ENCODE measurements around the gene DIP2C.

DIP2C gene

DNA sequence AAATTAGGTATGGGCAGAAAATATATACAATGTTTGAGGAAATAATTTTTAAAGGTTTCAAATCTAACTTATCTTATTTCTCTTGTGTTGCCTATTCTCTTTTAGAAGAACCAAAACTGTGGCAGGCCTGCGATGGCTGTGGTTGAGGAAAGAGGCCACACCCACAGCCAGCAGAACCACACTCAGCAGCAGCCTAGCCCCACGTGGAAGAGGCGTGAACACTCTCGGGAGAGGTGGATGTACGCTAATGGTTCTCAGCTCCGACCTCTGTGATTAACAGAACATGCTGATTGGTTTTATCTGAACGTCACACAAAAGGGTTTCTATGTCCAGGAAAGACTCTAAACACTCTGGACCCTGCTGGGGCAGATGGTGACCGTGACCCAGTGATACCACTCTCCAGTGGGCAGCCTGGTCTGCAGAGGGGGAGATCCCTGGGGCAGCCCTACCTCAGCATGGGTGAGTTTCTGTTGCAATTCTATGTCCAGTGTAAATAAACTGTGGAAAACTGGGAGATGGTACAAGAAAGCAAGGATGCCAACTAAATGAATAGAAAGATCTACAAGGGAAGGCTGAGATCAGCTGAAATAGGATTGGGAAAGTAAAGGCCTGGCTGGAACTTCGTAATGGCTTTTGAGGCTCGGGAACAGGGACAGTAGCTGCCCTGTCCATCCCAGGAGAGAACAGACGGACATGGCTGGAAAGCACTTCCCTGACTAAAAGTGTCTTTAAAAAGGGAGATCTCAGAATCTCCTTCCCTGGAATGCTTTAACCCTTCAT lies 26.6 kb downstream of the DIP2C start:
- no peak overlapping the region for H3K14ac ChIP-seq (ENCODE audit: low read length)
- no CpG with 5 or more reads among the region's 11 CpGs for WGBS (ENCODE audit: extremely low coverage, insufficient coverage, insufficient read length)
- H3K4me3 ChIP-seq (ENCODE audit: low read depth, low read length), result no peak overlapping the region
- H3K36me3 ChIP-seq (ENCODE audit: control insufficient read depth in 1 of 2, insufficient read depth in 2 of 2, low read length in 2 of 2), result no peaks in the 10 kb centered on the region
- H3K27me3 ChIP-seq (ENCODE audit: insufficient read depth, low read length), result no peaks in the 10 kb centered on the region
- no peak for DNase-seq
- no peak overlapping the region for H2BK12ac ChIP-seq (ENCODE audit: low read length)
- H3K9ac ChIP-seq (ENCODE audit: low read length), result no peak overlapping the region
- H2AFZ ChIP-seq (ENCODE audit: insufficient read depth, low read length, poor library complexity), result no peak overlapping the region
- no peaks in the 10 kb centered on the region for H3K79me2 ChIP-seq (ENCODE audit: control insufficient read depth, insufficient read depth, low read length, poor library complexity)
- no peak overlapping the region for H2BK5ac ChIP-seq (ENCODE audit: low read depth, low read length, poor library complexity)
- no peak overlapping the region for H4K91ac ChIP-seq (ENCODE audit: low read depth, low read length)
- no peak overlapping the region for H2AK5ac ChIP-seq (ENCODE audit: low read length)
- no peak overlapping the region for H4K12ac ChIP-seq (ENCODE audit: low read depth, low read length)
- H3K9me3 ChIP-seq (ENCODE audit: insufficient read depth, low read depth, low read length), result peaks cover 2% of the 10 kb centered on the region
- no peak overlapping the region for H3K27ac ChIP-seq (ENCODE audit: low read depth, low read length)
- H3K23ac ChIP-seq (ENCODE audit: low read length), result no peak overlapping the region
- H3K79me1 ChIP-seq (ENCODE audit: low read length), result no peaks in the 10 kb centered on the region
- H3K4me2 ChIP-seq (ENCODE audit: low read length), result no peak overlapping the region
- H3K4me1 ChIP-seq (ENCODE audit: control insufficient read depth in 1 of 2, insufficient read depth in 2 of 2, low read length in 2 of 2), result no peaks in the 10 kb centered on the region
- H4K8ac ChIP-seq (ENCODE audit: low read depth, low read length), result no peak overlapping the region
- H3K18ac ChIP-seq (ENCODE audit: low read length), result no peak overlapping the region
- H2BK120ac ChIP-seq (ENCODE audit: insufficient read depth, low read length, poor library complexity), result no peak overlapping the region
- H3K4ac ChIP-seq (ENCODE audit: low read depth, low read length), result no peak overlapping the region

DNA sequence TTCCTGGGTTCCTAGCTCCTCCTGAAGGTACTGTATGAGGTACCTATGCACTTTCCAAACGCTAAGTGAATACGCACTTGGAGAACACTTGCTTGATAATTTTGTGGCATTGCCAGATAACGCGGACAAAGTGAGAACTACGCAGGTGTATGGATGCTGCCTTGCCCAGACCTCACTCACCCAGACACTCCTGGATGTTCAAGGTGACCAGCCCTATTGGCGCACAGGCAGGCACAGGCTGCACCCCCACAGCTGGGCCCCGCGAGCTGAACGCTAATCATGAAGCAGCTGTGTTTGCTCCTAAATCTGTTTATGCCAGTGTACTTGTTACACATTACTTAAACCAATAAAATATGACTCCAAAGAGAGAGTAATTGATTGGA lies 27.3 kb downstream of the DIP2C start:
- H2BK5ac ChIP-seq (ENCODE audit: low read depth, low read length, poor library complexity), result no peak overlapping the region
- H2BK120ac ChIP-seq (ENCODE audit: insufficient read depth, low read length, poor library complexity), result no peak overlapping the region
- no peaks in the 10 kb centered on the region for H3K27me3 ChIP-seq (ENCODE audit: insufficient read depth, low read length)
- peaks cover 1% of the 10 kb centered on the region for H3K9me3 ChIP-seq (ENCODE audit: insufficient read depth, low read depth, low read length)
- no peak overlapping the region for H2AK5ac ChIP-seq (ENCODE audit: low read length)
- no peak overlapping the region for H3K18ac ChIP-seq (ENCODE audit: low read length)
- no peak overlapping the region for H3K23ac ChIP-seq (ENCODE audit: low read length)
- WGBS (ENCODE audit: extremely low coverage, insufficient coverage, insufficient read length), result no CpG with 5 or more reads among the region's 9 CpGs
- no peak overlapping the region for H4K12ac ChIP-seq (ENCODE audit: low read depth, low read length)
- H3K4me2 ChIP-seq (ENCODE audit: low read length), result no peak overlapping the region
- no peak overlapping the region for H3K27ac ChIP-seq (ENCODE audit: low read depth, low read length)
- H3K4me3 ChIP-seq (ENCODE audit: low read depth, low read length), result no peak overlapping the region
- no peak for DNase-seq
- H3K79me1 ChIP-seq (ENCODE audit: low read length), result no peaks in the 10 kb centered on the region
- no peak overlapping the region for H4K8ac ChIP-seq (ENCODE audit: low read depth, low read length)
- no peak overlapping the region for H4K91ac ChIP-seq (ENCODE audit: low read depth, low read length)
- H3K4me1 ChIP-seq (ENCODE audit: control insufficient read depth in 1 of 2, insufficient read depth in 2 of 2, low read length in 2 of 2), result no peaks in the 10 kb centered on the region
- H3K9ac ChIP-seq (ENCODE audit: low read length), result no peak overlapping the region
- no peak overlapping the region for H3K14ac ChIP-seq (ENCODE audit: low read length)
- H2AFZ ChIP-seq (ENCODE audit: insufficient read depth, low read length, poor library complexity), result no peak overlapping the region
- no peak overlapping the region for H3K4ac ChIP-seq (ENCODE audit: low read depth, low read length)
- H2BK12ac ChIP-seq (ENCODE audit: low read length), result no peak overlapping the region
- H3K79me2 ChIP-seq (ENCODE audit: control insufficient read depth, insufficient read depth, low read length, poor library complexity), result no peaks in the 10 kb centered on the region
- H3K36me3 ChIP-seq (ENCODE audit: control insufficient read depth in 1 of 2, insufficient read depth in 2 of 2, low read length in 2 of 2), result no peaks in the 10 kb centered on the region

GRCh38 chr10:661597-662222 lies 27.8 kb downstream of the DIP2C start:
- Histone ChIP-seq H2AK5ac (ENCODE audit: low read length) (no peak overlapping the region), H3K36me3 (ENCODE audit: control insufficient read depth in 1 of 2, insufficient read depth in 2 of 2, low read length in 2 of 2) (no peaks in the 10 kb centered on the region), H4K91ac (ENCODE audit: low read depth, low read length) (no peak overlapping the region), H3K18ac (ENCODE audit: low read length) (no peak overlapping the region), H4K8ac (ENCODE audit: low read depth, low read length) (no peak overlapping the region), H3K4me1 (ENCODE audit: control insufficient read depth in 1 of 2, insufficient read depth in 2 of 2, low read length in 2 of 2) (no peaks in the 10 kb centered on the region), H2BK120ac (ENCODE audit: insufficient read depth, low read length, poor library complexity) (no peak overlapping the region), H3K9me3 (ENCODE audit: insufficient read depth, low read depth, low read length) (no peaks in the 10 kb centered on the region), H3K4me3 (ENCODE audit: low read depth, low read length) (no peak overlapping the region), H2BK12ac (ENCODE audit: low read length) (no peak overlapping the region), H3K79me2 (ENCODE audit: control insufficient read depth, insufficient read depth, low read length, poor library complexity) (no peaks in the 10 kb centered on the region), H3K4ac (ENCODE audit: low read depth, low read length) (no peak overlapping the region), H2AFZ (ENCODE audit: insufficient read depth, low read length, poor library complexity) (no peak overlapping the region), H3K23ac (ENCODE audit: low read length) (no peak overlapping the region), H3K14ac (ENCODE audit: low read length) (no peak overlapping the region), H3K27ac (ENCODE audit: low read depth, low read length) (no peak overlapping the region), H3K9ac (ENCODE audit: low read length) (no peak overlapping the region), H4K12ac (ENCODE audit: low read depth, low read length) (no peak overlapping the region), H2BK5ac (ENCODE audit: low read depth, low read length, poor library complexity) (no peak overlapping the region), H3K27me3 (ENCODE audit: insufficient read depth, low read length) (no peaks in the 10 kb centered on the region), H3K79me1 (ENCODE audit: low read length) (no peaks in the 10 kb centered on the region), H3K4me2 (ENCODE audit: low read length) (no peak overlapping the region)
- no CpG with 5 or more reads among the region's 16 CpGs for WGBS (ENCODE audit: extremely low coverage, insufficient coverage, insufficient read length)
- DNase-seq, result no peak

GRCh38 chr10:660970-661596 lies 28.4 kb downstream of the DIP2C start:
- no peak overlapping the region for H3K4me3 ChIP-seq (ENCODE audit: low read depth, low read length)
- no peak for DNase-seq
- H3K27ac ChIP-seq (ENCODE audit: low read depth, low read length), result no peak overlapping the region
- no peak overlapping the region for H2BK12ac ChIP-seq (ENCODE audit: low read length)
- no peak overlapping the region for H4K91ac ChIP-seq (ENCODE audit: low read depth, low read length)
- H4K8ac ChIP-seq (ENCODE audit: low read depth, low read length), result no peak overlapping the region
- peak overlapping the region; percentile 48 for H3K18ac ChIP-seq (ENCODE audit: low read length)
- no peak overlapping the region for H3K14ac ChIP-seq (ENCODE audit: low read length)
- H3K4me1 ChIP-seq (ENCODE audit: control insufficient read depth in 1 of 2, insufficient read depth in 2 of 2, low read length in 2 of 2), result no peaks in the 10 kb centered on the region
- no peak overlapping the region for H2BK5ac ChIP-seq (ENCODE audit: low read depth, low read length, poor library complexity)
- H3K4ac ChIP-seq (ENCODE audit: low read depth, low read length), result no peak overlapping the region
- H3K9me3 ChIP-seq (ENCODE audit: insufficient read depth, low read depth, low read length), result no peaks in the 10 kb centered on the region
- no peak overlapping the region for H2BK120ac ChIP-seq (ENCODE audit: insufficient read depth, low read length, poor library complexity)
- no peak overlapping the region for H2AFZ ChIP-seq (ENCODE audit: insufficient read depth, low read length, poor library complexity)
- H3K79me1 ChIP-seq (ENCODE audit: low read length), result no peaks in the 10 kb centered on the region
- H3K36me3 ChIP-seq (ENCODE audit: control insufficient read depth in 1 of 2, insufficient read depth in 2 of 2, low read length in 2 of 2), result no peaks in the 10 kb centered on the region
- WGBS (ENCODE audit: extremely low coverage, insufficient coverage, insufficient read length), result no CpG with 5 or more reads among the region's 14 CpGs
- H3K4me2 ChIP-seq (ENCODE audit: low read length), result no peak overlapping the region
- no peaks in the 10 kb centered on the region for H3K27me3 ChIP-seq (ENCODE audit: insufficient read depth, low read length)
- H3K23ac ChIP-seq (ENCODE audit: low read length), result no peak overlapping the region
- no peaks in the 10 kb centered on the region for H3K79me2 ChIP-seq (ENCODE audit: control insufficient read depth, insufficient read depth, low read length, poor library complexity)
- H2AK5ac ChIP-seq (ENCODE audit: low read length), result no peak overlapping the region
- no peak overlapping the region for H3K9ac ChIP-seq (ENCODE audit: low read length)
- no peak overlapping the region for H4K12ac ChIP-seq (ENCODE audit: low read depth, low read length)

Measured in trophoblast cell (in vitro differentiated cells and primary cell).